A673 (cell line): ENCODE measurements around the gene LRRC42.

ENCODE experiments used
- CTCF ChIP-seq: fragments of 300-800, 200-600 bp; sonication (generic); conservative IDR thresholded peaks from 2 replicates; pipeline ENCODE4 v1.5.1; 2017; ENCODE audit warnings: low read depth, mild to moderate bottlenecking, antibody characterized with exemption, low read length, moderate library complexity, mixed read lengths
- EZH2 ChIP-seq: fragments of 200-600 bp; sonication (generic); IDR thresholded peaks from 2 replicates; pipeline ENCODE4 v1.6.1; 2017; ENCODE audit warnings: borderline replicate concordance, low read depth, mild to moderate bottlenecking, mixed read lengths, antibody characterized with exemption, low read length; ENCODE audit not compliant: poor library complexity, severe bottlenecking

- TF ChIP-seq CTCF (no peak), EZH2 (no peak)
Measured at GRCh38 chr1:53971718-53972117, 25.6 kb downstream of the LRRC42 start.
